Mononuclear cell (primary cell): ENCODE results near the gene MAP3K4. TPM values are rescaled to one million over a fixed set of nuclear protein-coding genes. Genes with fewer than 3 reads are reported as not detected.

Experiments used
- H3K27me3 ChIP-seq: 2 replicates; pipeline ENCODE4 v1.6.0; 2011; ENCODE audit warnings: low read length, control low read depth; ENCODE audit not compliant: insufficient read depth
- H3K4me1 ChIP-seq: 2 replicates; pipeline ENCODE4 v1.5.1; 2011; ENCODE audit warnings: mild to moderate bottlenecking, low read length, control low read depth; ENCODE audit not compliant: insufficient read depth
- H3K4me3 ChIP-seq: 2 replicates; pipeline ENCODE4 v1.5.1; 2011; ENCODE audit warnings: mild to moderate bottlenecking, low read length, moderate library complexity
- H3K9me3 ChIP-seq: 2 replicates; pipeline ENCODE4 v1.5.1; 2011; ENCODE audit warnings: low read depth, mild to moderate bottlenecking, control low read depth, low read length
- total RNA-seq: library from RNA; depleted of rRNA; stranded (reverse); fragments of >200 nt; gene quantifications from one replicate; pipeline ENCODE4 v1.2.3, GENCODE V29; 2012

Gene MAP3K4
- total RNA-seq, 1 donor: 37.6 TPM

GRCh38 chr6:161064915-161065314 is 73.3 kb downstream of the MAP3K4 start:
- Histone ChIP-seq H3K27me3 (no peaks in the 10 kb centered on the region), H3K4me3 (no peak overlapping the region), H3K4me1 (peaks cover 3% of the 10 kb centered on the region), H3K9me3 (no peaks in the 10 kb centered on the region)

GRCh38 chr6:161066511-161066910 is 74.9 kb downstream of the MAP3K4 start:
- Histone ChIP-seq H3K27me3 (no peaks in the 10 kb centered on the region), H3K4me3 (no peak overlapping the region), H3K4me1 (peaks cover 3% of the 10 kb centered on the region), H3K9me3 (no peaks in the 10 kb centered on the region)

- H3K27me3 ChIP-seq: no peaks in the 10 kb centered on the region
- H3K4me1 ChIP-seq: peaks cover 3% of the 10 kb centered on the region
- H3K9me3 ChIP-seq: no peaks in the 10 kb centered on the region
- H3K4me3 ChIP-seq: no peak overlapping the region
These were observed 76.2 kb downstream of the MAP3K4 start for GRCh38 chr6:161067749-161068148.

- Histone ChIP-seq H3K4me3 (no peak overlapping the region), H3K27me3 (no peaks in the 10 kb centered on the region), H3K9me3 (no peaks in the 10 kb centered on the region), H3K4me1 (peaks cover 3% of the 10 kb centered on the region)
These were observed 76.8 kb downstream of the MAP3K4 start for GRCh38 chr6:161068321-161068741.

- Histone ChIP-seq H3K27me3 (no peaks in the 10 kb centered on the region), H3K4me3 (no peak overlapping the region)
These were observed 82.4 kb downstream of the MAP3K4 start for GRCh38 chr6:161073930-161074329.

GRCh38 chr6:161074496-161075121 is 83.0 kb downstream of the MAP3K4 start:
- Histone ChIP-seq H3K27me3 (no peaks in the 10 kb centered on the region), H3K4me1 (peaks cover 3% of the 10 kb centered on the region), H3K9me3 (no peaks in the 10 kb centered on the region), H3K4me3 (no peak overlapping the region)

More at GRCh38 chr6:161073930-161074329, 82.4 kb downstream of the MAP3K4 start:
- no peaks in the 10 kb centered on the region for H3K9me3 ChIP-seq
- H3K4me1 ChIP-seq: peaks cover 6% of the 10 kb centered on the region

GRCh38 chr6:161076181-161076677 is 84.7 kb downstream of the MAP3K4 start:
- Histone ChIP-seq H3K27me3 (no peaks in the 10 kb centered on the region), H3K4me1 (peaks cover 3% of the 10 kb centered on the region), H3K9me3 (no peaks in the 10 kb centered on the region), H3K4me3 (no peak overlapping the region)

- peaks cover 3% of the 10 kb centered on the region for H3K4me1 ChIP-seq
- H3K9me3 ChIP-seq: no peaks in the 10 kb centered on the region
- H3K27me3 ChIP-seq: no peaks in the 10 kb centered on the region
- H3K4me3 ChIP-seq: no peak overlapping the region
These were observed 88.1 kb downstream of the MAP3K4 start for GRCh38 chr6:161079566-161080262.

- H3K4me3 ChIP-seq: no peak overlapping the region
These were observed 88.8 kb downstream of the MAP3K4 start for GRCh38 chr6:161080263-161080970.

GRCh38 chr6:161082215-161082614 is 90.6 kb downstream of the MAP3K4 start:
- H3K4me3 ChIP-seq: no peak overlapping the region
- H3K9me3 ChIP-seq: no peaks in the 10 kb centered on the region
- H3K27me3 ChIP-seq: no peaks in the 10 kb centered on the region
- H3K4me1 ChIP-seq: no peaks in the 10 kb centered on the region

More at GRCh38 chr6:161080263-161080970, 88.8 kb downstream of the MAP3K4 start:
- no peaks in the 10 kb centered on the region for H3K9me3 ChIP-seq
- peaks cover 3% of the 10 kb centered on the region for H3K4me1 ChIP-seq
- no peaks in the 10 kb centered on the region for H3K27me3 ChIP-seq

GRCh38 chr6:161085246-161085645 is 93.7 kb downstream of the MAP3K4 start:
- no peaks in the 10 kb centered on the region for H3K4me1 ChIP-seq
- H3K4me3 ChIP-seq: no peak overlapping the region
- no peaks in the 10 kb centered on the region for H3K27me3 ChIP-seq
- H3K9me3 ChIP-seq: no peaks in the 10 kb centered on the region

GRCh38 chr6:161088676-161089328 is 97.2 kb downstream of the MAP3K4 start:
- Histone ChIP-seq H3K4me1 (no peaks in the 10 kb centered on the region), H3K9me3 (no peaks in the 10 kb centered on the region), H3K27me3 (no peaks in the 10 kb centered on the region), H3K4me3 (no peak overlapping the region)

- no peaks in the 10 kb centered on the region for H3K9me3 ChIP-seq
- H3K4me3 ChIP-seq: no peak overlapping the region
- no peaks in the 10 kb centered on the region for H3K4me1 ChIP-seq
- no peaks in the 10 kb centered on the region for H3K27me3 ChIP-seq
These were observed 99.6 kb downstream of the MAP3K4 start for GRCh38 chr6:161091151-161091550.

- H3K4me3 ChIP-seq: no peak overlapping the region
- no peaks in the 10 kb centered on the region for H3K27me3 ChIP-seq
- no peaks in the 10 kb centered on the region for H3K4me1 ChIP-seq
- no peaks in the 10 kb centered on the region for H3K9me3 ChIP-seq
These were observed 100.6 kb downstream of the MAP3K4 start for GRCh38 chr6:161091972-161092701.
